Liver (tissue), 9 donors: Measurements from ENCODE around the gene PIAS4. TPM values are rescaled to one million over a fixed set of nuclear protein-coding genes. Genes with fewer than 3 reads are reported as not detected.

Experiments used
- DNase-seq: peaks from one replicate; pipeline ENCODE4 v3.0.0-alpha.2; 2017; ENCODE audit warnings: low spot score
- H3K27ac ChIP-seq, 2 donors: one replicate each; pipeline ENCODE4 v1.7.0; 2013; ENCODE audit warnings: inconsistent platforms in 2 of 2, low read length in 2 of 2, control low read depth in 1 of 2, low read depth in 1 of 2, mild to moderate bottlenecking in 1 of 2
- H3K27me3 ChIP-seq, 4 donors: one replicate each; pipeline versions ENCODE4 v1.6.1 to v1.7.0; 2013; ENCODE audit warnings: low read length in 3 of 4, inconsistent platforms in 1 of 4, mild to moderate bottlenecking in 1 of 4, moderate library complexity in 1 of 4; ENCODE audit not compliant: control insufficient read depth in 4 of 4, insufficient read depth in 4 of 4
- H3K36me3 ChIP-seq, 4 donors: one replicate each; pipeline versions ENCODE4 v1.6.1 to v1.7.0; 2013; ENCODE audit warnings: low read length in 3 of 4, mild to moderate bottlenecking in 3 of 4, low read depth in 1 of 4, moderate library complexity in 1 of 4; ENCODE audit not compliant: control insufficient read depth in 4 of 4, insufficient read depth in 3 of 4
- H3K4me1 ChIP-seq, 4 donors: one replicate each; pipeline versions ENCODE4 v1.6.1 to v1.7.0; 2013; ENCODE audit warnings: low read length in 3 of 4, mild to moderate bottlenecking in 3 of 4, moderate library complexity in 1 of 4; ENCODE audit not compliant: control insufficient read depth in 4 of 4, insufficient read depth in 4 of 4
- H3K4me3 ChIP-seq, 3 donors: one replicate each; pipeline versions ENCODE4 v1.6.1 to v1.7.0; 2013; ENCODE audit warnings: low read length in 3 of 3, control low read depth in 1 of 3, low read depth in 1 of 3, mild to moderate bottlenecking in 1 of 3
- H3K9ac ChIP-seq, 2 donors: one replicate each; pipeline ENCODE4 v1.7.0; 2013; ENCODE audit warnings: low read length in 2 of 2, mild to moderate bottlenecking in 2 of 2, moderate library complexity in 2 of 2, control low read depth in 1 of 2, low read depth in 1 of 2
- H3K9me3 ChIP-seq, 4 donors: one replicate each; pipeline versions ENCODE4 v1.6.1 to v1.7.0; 2013; ENCODE audit warnings: low read length in 3 of 4; ENCODE audit not compliant: control insufficient read depth in 4 of 4
- ATF3 ChIP-seq: IDR thresholded peaks from 2 replicates; pipeline ENCODE4 v1.6.1; 2016; ENCODE audit warnings: antibody characterized with exemption
- CTCF ChIP-seq: fragments of 150-350 bp; IDR thresholded peaks from 2 replicates; pipeline ENCODE4 v1.5.1; 2017; ENCODE audit warnings: improper control_type of control experiment, low read depth, low read length; ENCODE audit not compliant: missing input control
- EGR1 ChIP-seq, 2 donors: IDR thresholded peaks; 2 replicates each; pipeline ENCODE4 v1.6.1; 2016 to 2018; ENCODE audit warnings: antibody characterized with exemption in 2 of 2, low read depth in 2 of 2
- FOXA1 ChIP-seq: IDR thresholded peaks from 2 replicates; pipeline ENCODE4 v1.6.1; 2016; ENCODE audit warnings: antibody characterized with exemption
- FOXA2 ChIP-seq: IDR thresholded peaks from 2 replicates; pipeline ENCODE4 v1.6.1; 2016; ENCODE audit warnings: antibody characterized with exemption
- GABPA ChIP-seq, 2 donors: IDR thresholded peaks in 1 of 2; conservative IDR thresholded peaks in 1 of 2; 2 replicates each; pipeline ENCODE4 v1.6.1; 2016; ENCODE audit warnings: antibody characterized with exemption in 2 of 2, mild to moderate bottlenecking in 1 of 2, moderate library complexity in 1 of 2
- HNF4A ChIP-seq, 2 donors: conservative IDR thresholded peaks; 2 replicates each; pipeline ENCODE4 v1.6.1; 2016; ENCODE audit warnings: antibody characterized with exemption in 2 of 2, mild to moderate bottlenecking in 2 of 2
- HNF4G ChIP-seq: IDR thresholded peaks from 2 replicates; pipeline ENCODE4 v1.6.1; 2016; ENCODE audit warnings: antibody characterized with exemption
- JUND ChIP-seq, 2 donors: IDR thresholded peaks; 2 replicates each; pipeline ENCODE4 v1.6.1; 2016; ENCODE audit warnings: antibody characterized with exemption in 2 of 2
- MAX ChIP-seq: IDR thresholded peaks from 2 replicates; pipeline ENCODE4 v1.6.1; 2016; ENCODE audit warnings: antibody characterized with exemption
- NR2F2 ChIP-seq: IDR thresholded peaks from 2 replicates; pipeline ENCODE4 v1.6.1; 2016; ENCODE audit warnings: antibody characterized with exemption
- RAD21 ChIP-seq, 2 donors: IDR thresholded peaks; 2 replicates each; pipeline ENCODE4 v1.6.1; 2016; ENCODE audit warnings: antibody characterized with exemption in 2 of 2, mild to moderate bottlenecking in 2 of 2
- REST ChIP-seq: IDR thresholded peaks from 2 replicates; pipeline ENCODE4 v1.6.1; 2016; ENCODE audit warnings: antibody characterized with exemption, mild to moderate bottlenecking
- RXRA ChIP-seq, 2 donors: IDR thresholded peaks; 2 replicates each; pipeline ENCODE4 v1.6.1; 2017 to 2018; ENCODE audit warnings: antibody characterized with exemption in 2 of 2, mild to moderate bottlenecking in 1 of 2
- SP1 ChIP-seq: IDR thresholded peaks from 2 replicates; pipeline ENCODE4 v1.6.1; 2018; ENCODE audit warnings: antibody characterized with exemption, mild to moderate bottlenecking
- TAF1 ChIP-seq: conservative IDR thresholded peaks from 2 replicates; pipeline ENCODE4 v1.6.1; 2016; ENCODE audit warnings: antibody characterized with exemption, mild to moderate bottlenecking
- YY1 ChIP-seq: IDR thresholded peaks from 2 replicates; pipeline ENCODE4 v1.6.1; 2016; ENCODE audit warnings: antibody characterized with exemption, mild to moderate bottlenecking
- ZBTB33 ChIP-seq: IDR thresholded peaks from 2 replicates; pipeline ENCODE4 v1.6.1; 2016; ENCODE audit warnings: antibody characterized with exemption
- WGBS: extraction: QIAGEN DNeasy Blood & Tissue Kit; methylation state at CpG from one replicate; pipeline ENCODE4 v1.1.7; 2013; 5-methylcytosine and 5-hydroxymethylcytosine counted together
- polyA plus RNA-seq, 2 donors: library from polyadenylated mRNA; stranded (reverse) in 1 of 2; unstranded in 1 of 2; fragments of 200-250 nt in 1 of 2; fragments of >200 nt in 1 of 2; fragmentation: Nextera tagmentation in 1 of 2; extraction: Ambion mirVana in 1 of 2; gene quantifications; one replicate each; pipeline versions ENCODE4 v1.2.1 to v1.2.3, GENCODE V29; 2013 to 2015
- total RNA-seq, 2 donors: library from RNA; depleted of rRNA; stranded (reverse); fragments of >200 nt; gene quantifications; one replicate each; pipeline ENCODE4 v1.2.3, GENCODE V29; 2014
- donor health status: healthy.
- donor health status: healthy.
- donor health status: healthy.
- donor health status: healthy.
- donor health status: healthy.

PIAS4 gene
- total and polyA plus RNA-seq, 4 donors, result 5.6 to 14.1 (median 10.6) TPM

GRCh38 chr19:3975144-3975543 is 32.4 kb upstream of the PIAS4 start:
- no peaks in the 10 kb centered on the region for H3K9me3 ChIP-seq
- H3K4me1 ChIP-seq, result peaks cover 0 to 7% (median 2%) of the 10 kb centered on the region in 4 donors
- H3K9ac ChIP-seq, result no peak overlapping the region
- no peak for DNase-seq
- H3K27me3 ChIP-seq, result no peaks in the 10 kb centered on the region
- no peak for TF ChIP-seq JUND (IDR thresholded peaks at IDR 0.05)
- TF ChIP-seq HNF4G, result no peak
- no peak for TF ChIP-seq MAX
- no peak for TF ChIP-seq SP1
- no peak for TF ChIP-seq NR2F2
- no peak for TF ChIP-seq HNF4A (conservative IDR thresholded peaks at IDR 0.05)
- no peak for TF ChIP-seq EGR1 (IDR thresholded peaks at IDR 0.05; ENCODE audit: low read depth in 2 of 2)
- no peak for TF ChIP-seq RXRA (IDR thresholded peaks at IDR 0.05)
- no peak for TF ChIP-seq RAD21 (IDR thresholded peaks at IDR 0.05)
- TF ChIP-seq FOXA2, result no peak
- TF ChIP-seq ATF3, result no peak
- TF ChIP-seq YY1, result no peak
- TF ChIP-seq CTCF, result no peak
- no peak for TF ChIP-seq GABPA (IDR thresholded peaks at IDR 0.05 in 1 of 2, conservative IDR thresholded peaks at IDR 0.05 in 1 of 2)
- no peak for TF ChIP-seq FOXA1
- TF ChIP-seq TAF1, result no peak
- TF ChIP-seq ZBTB33, result no peak
- TF ChIP-seq REST, result no peak
- no peak overlapping the region for H3K4me3 ChIP-seq
- H3K36me3 ChIP-seq, result peaks cover 38 to 49% (median 45%) of the 10 kb centered on the region in 4 donors
- 91% methylated on average over 8 of the region's 8 CpGs for WGBS
- H3K27ac ChIP-seq, result no peak overlapping the region
